Ishikawa (cell line): ENCODE data around the gene SIGLEC10.
A peak's percentile ranks its signal among the peaks of the same experiment; 100 is the strongest.

Experiments used
- CEBPB ChIP-seq: IDR thresholded peaks from 2 replicates; pipeline ENCODE4 v1.6.1; 2012
- CREB1 ChIP-seq: IDR thresholded peaks from 2 replicates; pipeline ENCODE4 v1.6.1; 2012; ENCODE audit warnings: low read depth
- EGR1 ChIP-seq: IDR thresholded peaks from 2 replicates; pipeline ENCODE4 v1.6.1; 2012
- EP300 ChIP-seq: IDR thresholded peaks from 2 replicates; pipeline ENCODE4 v1.6.1; 2012; ENCODE audit warnings: borderline replicate concordance
- FOXM1 ChIP-seq: IDR thresholded peaks from 2 replicates; pipeline ENCODE4 v1.6.1; 2012; ENCODE audit warnings: low read depth, borderline replicate concordance
- MAX ChIP-seq: IDR thresholded peaks from 2 replicates; pipeline ENCODE4 v1.6.1; 2012
- NFIC ChIP-seq: IDR thresholded peaks from 2 replicates; pipeline ENCODE4 v1.6.1; 2012
- RAD21 ChIP-seq: IDR thresholded peaks from 2 replicates; pipeline ENCODE4 v1.6.1; 2012; ENCODE audit warnings: low read depth
- TAF1 ChIP-seq: IDR thresholded peaks from 2 replicates; pipeline ENCODE4 v1.6.1; 2012; ENCODE audit warnings: low read depth, mild to moderate bottlenecking
- TCF12 ChIP-seq: IDR thresholded peaks from 2 replicates; pipeline ENCODE4 v1.6.1; 2012; ENCODE audit warnings: low read depth
- TEAD4 ChIP-seq: IDR thresholded peaks from 2 replicates; pipeline ENCODE4 v1.6.1; 2012
- USF1 ChIP-seq: IDR thresholded peaks from 2 replicates; pipeline ENCODE4 v1.6.1; 2012
- YY1 ChIP-seq: IDR thresholded peaks from 2 replicates; pipeline ENCODE4 v1.6.1; 2012; ENCODE audit warnings: low read depth
- ZBTB7A ChIP-seq: IDR thresholded peaks from 2 replicates; pipeline ENCODE4 v1.6.1; 2012; ENCODE audit warnings: low read depth
- TF ChIP-seq, protein P1 (sequence below): IDR thresholded peaks from 2 replicates; pipeline ENCODE4 v1.6.1; 2012; ENCODE audit warnings: low read depth, mild to moderate bottlenecking

Gene SIGLEC10

DNA sequence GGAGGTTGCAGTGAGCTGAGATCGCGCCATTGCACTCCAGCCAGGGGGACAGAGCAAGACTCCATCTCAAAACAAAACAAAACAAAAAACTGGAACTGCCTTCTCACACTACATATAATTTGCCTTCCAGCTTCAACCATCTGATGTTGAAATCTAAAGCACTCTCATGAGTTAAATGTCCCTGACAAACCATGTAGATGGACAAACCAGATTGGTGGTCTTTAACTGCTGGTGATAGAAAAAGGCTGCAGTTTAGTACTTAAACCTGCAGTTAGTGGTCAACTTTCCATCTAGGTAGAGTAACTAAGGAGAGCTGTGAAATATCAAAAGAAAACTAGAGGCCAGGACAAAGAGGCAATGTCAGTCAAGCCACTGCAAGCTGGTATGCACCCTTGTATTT lies 21.3 kb downstream of the SIGLEC10 start:
- no peak for TF ChIP-seq YY1
- no peak for TF ChIP-seq CEBPB
- TF ChIP-seq NFIC, result no peak
- no peak for TF ChIP-seq FOXM1
- no peak for TF ChIP-seq CREB1
- TF ChIP-seq RAD21, result no peak
- no peak for TF ChIP-seq TCF12
- no peak for TF ChIP-seq ZBTB7A

GRCh38 chr19:51394050-51394836 lies 23.2 kb downstream of the SIGLEC10 start:
- TF ChIP-seq MAX, result peak; percentile 95
- no peak for TF ChIP-seq ZBTB7A
- TF ChIP-seq TCF12, result no peak
- peak; percentile 84 for TF ChIP-seq FOXM1
- TF ChIP-seq CREB1, result no peak
- TF ChIP-seq CEBPB, result no peak

DNA sequence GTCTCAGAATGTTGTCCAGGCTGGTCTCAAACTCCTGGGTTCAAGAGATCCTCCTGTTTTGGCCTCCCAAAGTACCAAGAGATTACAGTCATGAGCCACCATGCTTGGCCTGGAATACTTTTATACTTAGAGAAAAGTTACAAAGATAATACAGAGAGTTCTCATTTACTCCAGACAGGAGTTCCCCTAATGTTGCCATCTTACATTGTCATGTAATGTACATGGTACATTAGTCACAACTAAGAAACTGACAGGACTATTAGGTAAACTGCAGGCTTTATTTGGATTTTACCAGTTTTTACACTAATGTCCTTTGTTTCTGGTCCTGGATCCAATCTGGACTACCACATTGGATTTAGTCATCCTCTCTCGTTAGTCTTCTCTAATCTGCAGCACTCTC lies 24.7 kb downstream of the SIGLEC10 start:
- TF ChIP-seq TCF12 (no peak), TAF1 (no peak), ZBTB7A (no peak), NFIC (no peak), CREB1 (no peak), EP300 (no peak), CEBPB (no peak), RAD21 (no peak), TEAD4 (no peak), MAX (no peak), FOXM1 (no peak)

DNA sequence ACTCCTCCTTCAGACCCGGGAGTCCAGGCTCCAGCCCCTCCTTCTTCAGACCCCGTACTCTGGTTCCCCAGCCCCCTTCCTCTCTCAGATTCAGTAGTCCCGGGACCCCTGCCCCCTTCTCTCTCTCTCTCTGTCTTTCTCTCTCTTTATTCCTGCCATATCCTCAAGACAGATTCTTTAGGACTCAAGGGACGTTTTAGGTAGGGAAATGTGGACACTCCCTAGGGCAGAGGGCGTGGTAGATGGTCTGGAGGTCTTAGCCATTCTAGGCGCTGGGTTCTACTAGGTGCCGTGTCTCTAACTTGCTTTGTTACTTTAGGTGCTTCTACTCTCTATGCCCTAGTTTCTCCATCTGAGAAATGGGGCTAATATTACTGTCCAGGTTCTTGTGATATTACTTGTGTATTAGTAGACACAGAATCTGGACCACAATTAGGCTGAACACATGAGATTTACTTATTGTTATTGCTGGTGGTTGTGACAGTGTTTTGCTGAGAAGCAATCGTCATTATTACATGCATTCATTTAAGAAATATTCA lies 26.3 kb downstream of the SIGLEC10 start:
- TF ChIP-seq RAD21 (no peak), YY1 (no peak), USF1 (no peak)

- TF ChIP-seq YY1, result no peak
- TF ChIP-seq, protein P1, sequence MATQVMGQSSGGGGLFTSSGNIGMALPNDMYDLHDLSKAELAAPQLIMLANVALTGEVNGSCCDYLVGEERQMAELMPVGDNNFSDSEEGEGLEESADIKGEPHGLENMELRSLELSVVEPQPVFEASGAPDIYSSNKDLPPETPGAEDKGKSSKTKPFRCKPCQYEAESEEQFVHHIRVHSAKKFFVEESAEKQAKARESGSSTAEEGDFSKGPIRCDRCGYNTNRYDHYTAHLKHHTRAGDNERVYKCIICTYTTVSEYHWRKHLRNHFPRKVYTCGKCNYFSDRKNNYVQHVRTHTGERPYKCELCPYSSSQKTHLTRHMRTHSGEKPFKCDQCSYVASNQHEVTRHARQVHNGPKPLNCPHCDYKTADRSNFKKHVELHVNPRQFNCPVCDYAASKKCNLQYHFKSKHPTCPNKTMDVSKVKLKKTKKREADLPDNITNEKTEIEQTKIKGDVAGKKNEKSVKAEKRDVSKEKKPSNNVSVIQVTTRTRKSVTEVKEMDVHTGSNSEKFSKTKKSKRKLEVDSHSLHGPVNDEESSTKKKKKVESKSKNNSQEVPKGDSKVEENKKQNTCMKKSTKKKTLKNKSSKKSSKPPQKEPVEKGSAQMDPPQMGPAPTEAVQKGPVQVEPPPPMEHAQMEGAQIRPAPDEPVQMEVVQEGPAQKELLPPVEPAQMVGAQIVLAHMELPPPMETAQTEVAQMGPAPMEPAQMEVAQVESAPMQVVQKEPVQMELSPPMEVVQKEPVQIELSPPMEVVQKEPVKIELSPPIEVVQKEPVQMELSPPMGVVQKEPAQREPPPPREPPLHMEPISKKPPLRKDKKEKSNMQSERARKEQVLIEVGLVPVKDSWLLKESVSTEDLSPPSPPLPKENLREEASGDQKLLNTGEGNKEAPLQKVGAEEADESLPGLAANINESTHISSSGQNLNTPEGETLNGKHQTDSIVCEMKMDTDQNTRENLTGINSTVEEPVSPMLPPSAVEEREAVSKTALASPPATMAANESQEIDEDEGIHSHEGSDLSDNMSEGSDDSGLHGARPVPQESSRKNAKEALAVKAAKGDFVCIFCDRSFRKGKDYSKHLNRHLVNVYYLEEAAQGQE, result no peak
- TF ChIP-seq RAD21, result no peak
- no peak for TF ChIP-seq NFIC
- no peak for TF ChIP-seq EGR1
Measured at GRCh38 chr19:51389143-51389542, 28.3 kb downstream of the SIGLEC10 start.

- TF ChIP-seq YY1, result no peak
- no peak for TF ChIP-seq CREB1
- TF ChIP-seq TAF1, result no peak
- no peak for TF ChIP-seq EGR1
- no peak for TF ChIP-seq CEBPB
- no peak for TF ChIP-seq TEAD4
- TF ChIP-seq USF1, result no peak
- TF ChIP-seq NFIC, result no peak
- TF ChIP-seq EP300, result no peak
- TF ChIP-seq MAX, result no peak
- TF ChIP-seq, protein P1, result no peak
Measured at GRCh38 chr19:51387924-51388389, 29.5 kb downstream of the SIGLEC10 start, which contains the start of gene LIM2. LIM2 (minus strand) TSS chr19:51387974; CDS start chr19:51387443, 531 bp downstream.
